Ascending aorta (tissue), 2 donors: ENCODE results near the gene ASZ1. TPM values are rescaled to one million over a fixed set of nuclear protein-coding genes. Genes with fewer than 3 reads are reported as not detected.
"Not testable (repeated sequence)": the region's sequence is repeated elsewhere in the genome, so short reads cannot be mapped to it uniquely, and the experiment has no call there.

Experiments
- DNase-seq, 2 donors: peaks; one replicate each; pipeline ENCODE4 v3.0.0-alpha.2; 2019; ENCODE audit warnings: low spot score in 2 of 2
- H3K27ac ChIP-seq, 2 donors: fragments of 200-600 bp; sonication (generic); one replicate each; pipeline ENCODE4 v1.5.1; 2016 to 2017; ENCODE audit warnings: mild to moderate bottlenecking in 1 of 2
- H3K27me3 ChIP-seq: fragments of 200-600 bp; sonication (generic); one replicate; pipeline ENCODE4 v1.5.1; 2017
- H3K36me3 ChIP-seq, 2 donors: fragments of 200-600 bp; sonication (generic); one replicate each; pipeline ENCODE4 v1.5.1; 2016
- H3K4me1 ChIP-seq, 2 donors: fragments of 200-600 bp; sonication (generic); one replicate each; pipeline ENCODE4 v1.5.1; 2016 to 2017; ENCODE audit warnings: mild to moderate bottlenecking in 1 of 2
- H3K4me3 ChIP-seq, 2 donors: fragments of 200-600 bp; sonication (generic); one replicate each; pipeline ENCODE4 v1.5.1; 2016 to 2017; ENCODE audit warnings: mild to moderate bottlenecking in 1 of 2
- H3K9me3 ChIP-seq, 2 donors: fragments of 200-600 bp; sonication (generic); one replicate each; pipeline ENCODE4 v1.5.1; 2016
- intact Hi-C: fragments of 100-400 bp; cut with DNase I; formaldehyde crosslinking; loops from one replicate; pipeline ENCODE4 v1.15.1; 2023
- total RNA-seq: library from RNA; depleted of rRNA; stranded (reverse); fragments of >200 nt; gene quantifications from one replicate; pipeline ENCODE4 v1.1.0, GENCODE V29; 2016
- TF ChIP-seq, protein P1 (sequence below), 3 experiments: fragments of 200-600 bp in 2 of 3; fragments of 450-650 bp in 1 of 3; sonication (generic) in 2 of 3; IDR thresholded peaks; one replicate each; pipeline ENCODE4 v1.5.1; 2016 to 2019; ENCODE audit warnings: antibody characterized with exemption in 3 of 3, mild to moderate bottlenecking in 1 of 3, moderate library complexity in 1 of 3

ASZ1 gene, protein sequence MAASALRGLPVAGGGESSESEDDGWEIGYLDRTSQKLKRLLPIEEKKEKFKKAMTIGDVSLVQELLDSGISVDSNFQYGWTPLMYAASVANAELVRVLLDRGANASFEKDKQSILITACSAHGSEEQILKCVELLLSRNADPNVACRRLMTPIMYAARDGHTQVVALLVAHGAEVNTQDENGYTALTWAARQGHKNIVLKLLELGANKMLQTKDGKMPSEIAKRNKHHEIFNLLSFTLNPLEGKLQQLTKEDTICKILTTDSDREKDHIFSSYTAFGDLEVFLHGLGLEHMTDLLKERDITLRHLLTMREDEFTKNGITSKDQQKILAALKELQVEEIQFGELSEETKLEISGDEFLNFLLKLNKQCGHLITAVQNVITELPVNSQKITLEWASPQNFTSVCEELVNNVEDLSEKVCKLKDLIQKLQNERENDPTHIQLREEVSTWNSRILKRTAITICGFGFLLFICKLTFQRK
- total RNA-seq = not detected

DNA sequence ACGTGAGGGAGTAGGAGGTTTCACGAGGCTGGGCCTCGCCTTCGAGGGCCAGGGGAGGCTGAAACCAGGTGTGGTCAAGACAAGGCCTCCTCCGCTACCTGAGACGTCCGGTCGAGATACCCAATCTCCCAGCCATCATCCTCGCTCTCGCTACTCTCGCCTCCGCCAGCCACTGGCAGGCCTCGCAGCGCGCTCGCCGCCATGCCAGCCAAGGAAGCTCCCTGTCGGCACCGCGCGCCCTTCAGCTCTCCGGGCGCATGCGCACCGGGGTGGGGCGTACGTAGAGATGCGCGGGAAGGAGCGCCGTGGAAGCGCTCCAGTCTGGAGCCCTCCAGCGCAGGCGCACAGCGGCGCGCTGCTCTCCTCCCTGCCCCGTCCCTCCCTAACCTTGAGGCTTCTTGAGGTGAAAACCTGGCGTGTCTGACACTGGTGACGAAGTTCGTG, at the start of gene ASZ1:
TSS of gene ASZ1 (minus strand) at position 236 of the 444 bp plus-strand sequence. CDS start at position 203, 33 bp downstream.
- H3K27me3 ChIP-seq = no peaks in the 10 kb centered on the region
- H3K4me1 ChIP-seq = no peaks in the 10 kb centered on the region
- TF ChIP-seq, protein P1, sequence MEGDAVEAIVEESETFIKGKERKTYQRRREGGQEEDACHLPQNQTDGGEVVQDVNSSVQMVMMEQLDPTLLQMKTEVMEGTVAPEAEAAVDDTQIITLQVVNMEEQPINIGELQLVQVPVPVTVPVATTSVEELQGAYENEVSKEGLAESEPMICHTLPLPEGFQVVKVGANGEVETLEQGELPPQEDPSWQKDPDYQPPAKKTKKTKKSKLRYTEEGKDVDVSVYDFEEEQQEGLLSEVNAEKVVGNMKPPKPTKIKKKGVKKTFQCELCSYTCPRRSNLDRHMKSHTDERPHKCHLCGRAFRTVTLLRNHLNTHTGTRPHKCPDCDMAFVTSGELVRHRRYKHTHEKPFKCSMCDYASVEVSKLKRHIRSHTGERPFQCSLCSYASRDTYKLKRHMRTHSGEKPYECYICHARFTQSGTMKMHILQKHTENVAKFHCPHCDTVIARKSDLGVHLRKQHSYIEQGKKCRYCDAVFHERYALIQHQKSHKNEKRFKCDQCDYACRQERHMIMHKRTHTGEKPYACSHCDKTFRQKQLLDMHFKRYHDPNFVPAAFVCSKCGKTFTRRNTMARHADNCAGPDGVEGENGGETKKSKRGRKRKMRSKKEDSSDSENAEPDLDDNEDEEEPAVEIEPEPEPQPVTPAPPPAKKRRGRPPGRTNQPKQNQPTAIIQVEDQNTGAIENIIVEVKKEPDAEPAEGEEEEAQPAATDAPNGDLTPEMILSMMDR (IDR thresholded peaks at IDR 0.05) = no peak
- H3K27ac ChIP-seq = no peak within 1 kb of the TSS
- intact Hi-C loops = no loop called here
- H3K9me3 ChIP-seq = no peaks in the 10 kb centered on the region
- no peaks in the 10 kb centered on the region for H3K36me3 ChIP-seq
- no peak within 1 kb of the TSS for H3K4me3 ChIP-seq
- DNase-seq = no peak

DNA sequence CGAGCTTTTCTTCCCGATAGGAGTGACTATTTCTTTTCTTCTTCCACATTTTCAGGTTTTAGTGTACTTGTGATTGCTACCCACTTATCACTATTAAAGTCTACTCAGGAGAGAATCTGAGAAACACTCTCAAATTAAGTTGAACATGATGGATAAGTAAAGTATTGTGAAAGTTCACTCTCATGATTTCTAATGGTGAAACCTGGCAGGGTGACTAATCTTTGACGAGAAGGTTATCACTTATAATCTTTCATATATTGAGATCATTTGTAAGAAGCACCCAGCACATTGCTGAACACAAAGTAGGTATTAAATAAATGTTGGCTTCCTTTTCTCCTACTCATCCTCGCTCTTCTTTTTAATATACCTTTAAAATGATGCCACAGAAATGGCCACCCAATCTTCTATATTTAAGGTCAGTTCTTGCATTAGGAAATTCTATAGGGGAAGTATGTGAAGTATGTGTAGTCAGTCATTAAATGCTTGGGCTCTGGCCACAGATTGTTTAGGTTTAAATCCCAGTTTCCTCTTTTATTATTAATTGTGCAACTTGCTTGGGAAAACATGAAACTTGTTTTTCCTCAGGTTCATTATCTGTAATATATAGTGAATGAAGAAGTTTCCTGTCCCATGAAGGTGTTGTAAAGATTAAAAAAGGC, 49.4 kb upstream of the ASZ1 start:
- no peaks in the 10 kb centered on the region for H3K36me3 ChIP-seq
- no peaks in the 10 kb centered on the region for H3K4me1 ChIP-seq
- intact Hi-C loops = no loop called here
- DNase-seq = no peak
- H3K9me3 ChIP-seq = no peaks in the 10 kb centered on the region
- H3K27me3 ChIP-seq = no peaks in the 10 kb centered on the region
- no peak overlapping the region for H3K27ac ChIP-seq
- no peak overlapping the region for H3K4me3 ChIP-seq
- TF ChIP-seq, protein P1 (IDR thresholded peaks at IDR 0.05) = no peak

DNA sequence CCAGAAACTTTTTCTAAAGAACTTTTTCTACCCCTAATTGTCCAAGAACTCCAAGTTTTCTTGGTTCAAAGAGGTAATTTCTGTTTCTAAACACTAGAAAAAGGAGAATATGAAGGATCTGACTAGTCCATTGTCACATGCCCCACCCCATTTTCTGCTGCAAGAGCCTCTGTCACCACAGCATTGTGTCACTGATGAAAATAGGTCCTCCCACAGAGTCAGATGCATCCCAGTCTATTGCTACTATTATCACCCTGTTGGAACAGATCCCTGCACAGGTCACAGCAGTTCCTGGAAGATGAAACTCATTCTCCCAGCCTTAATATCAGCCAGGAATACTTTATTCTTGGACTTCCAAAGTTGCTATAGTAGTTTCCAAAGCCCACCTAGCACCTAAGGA, 45.0 kb upstream of the ASZ1 start:
- DNase-seq = no peak
- Histone ChIP-seq H3K36me3 (no peaks in the 10 kb centered on the region), H3K9me3 (no peaks in the 10 kb centered on the region), H3K27me3 (no peaks in the 10 kb centered on the region), H3K27ac (no peak overlapping the region), H3K4me3 (no peak overlapping the region), H3K4me1 (no peaks in the 10 kb centered on the region)
- intact Hi-C loops = no loop called here
- TF ChIP-seq, protein P1 (IDR thresholded peaks at IDR 0.05) = no peak

DNA sequence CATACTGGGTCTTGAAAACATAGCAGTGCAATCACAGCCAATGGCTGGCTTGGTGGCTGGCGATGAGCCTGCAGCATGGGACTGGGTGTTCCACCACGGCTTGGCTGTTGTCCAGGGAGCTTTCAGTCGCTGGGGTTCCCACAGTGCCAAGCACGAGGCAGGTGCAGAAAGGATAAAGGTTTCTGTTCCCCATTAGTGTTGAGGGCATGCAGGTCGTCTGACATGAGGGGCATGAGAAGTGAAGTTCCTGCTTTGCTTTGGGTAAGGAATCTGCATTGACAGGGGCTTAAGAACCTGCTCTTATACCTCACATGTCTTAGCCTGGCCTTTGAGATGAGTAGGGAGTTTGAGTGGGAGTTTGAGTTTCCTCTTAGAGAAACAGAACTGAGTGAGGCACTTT, 43.5 kb upstream of the ASZ1 start:
- DNase-seq = no peak
- intact Hi-C loops = no loop called here

DNA sequence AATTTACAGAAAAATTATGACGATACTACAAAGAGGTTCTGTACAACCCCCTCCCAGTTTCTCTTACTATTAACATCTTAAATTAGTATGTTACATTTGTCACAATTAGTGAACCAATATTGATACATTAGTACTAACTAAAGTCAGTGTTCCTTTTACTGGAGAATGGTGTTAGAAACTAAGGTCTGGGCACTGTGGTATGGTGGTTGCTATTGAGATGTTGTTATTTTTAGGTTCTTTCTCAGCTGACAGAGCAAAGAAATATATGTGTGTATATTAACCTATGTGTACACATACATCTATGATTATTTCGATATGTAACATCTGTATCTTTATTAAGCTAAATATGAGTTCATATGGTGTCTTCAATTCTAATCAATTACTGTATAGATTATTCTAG, 40.9 kb upstream of the ASZ1 start:
- Histone ChIP-seq H3K36me3 (no peaks in the 10 kb centered on the region), H3K4me1 (no peaks in the 10 kb centered on the region), H3K4me3 (no peak overlapping the region), H3K27ac (no peak overlapping the region), H3K9me3 (no peaks in the 10 kb centered on the region), H3K27me3 (no peaks in the 10 kb centered on the region)
- intact Hi-C loops = no loop called here
- DNase-seq = no peak
- TF ChIP-seq, protein P1 (IDR thresholded peaks at IDR 0.05) = no peak

More for the DNA sequence above, 43.5 kb upstream of the ASZ1 start:
- Histone ChIP-seq H3K4me1 (no peaks in the 10 kb centered on the region), H3K27ac (no peak overlapping the region), H3K4me3 (no peak overlapping the region), H3K9me3 (no peaks in the 10 kb centered on the region), H3K36me3 (no peaks in the 10 kb centered on the region), H3K27me3 (no peaks in the 10 kb centered on the region)
- TF ChIP-seq, protein P1 (IDR thresholded peaks at IDR 0.05) = no peak

DNA sequence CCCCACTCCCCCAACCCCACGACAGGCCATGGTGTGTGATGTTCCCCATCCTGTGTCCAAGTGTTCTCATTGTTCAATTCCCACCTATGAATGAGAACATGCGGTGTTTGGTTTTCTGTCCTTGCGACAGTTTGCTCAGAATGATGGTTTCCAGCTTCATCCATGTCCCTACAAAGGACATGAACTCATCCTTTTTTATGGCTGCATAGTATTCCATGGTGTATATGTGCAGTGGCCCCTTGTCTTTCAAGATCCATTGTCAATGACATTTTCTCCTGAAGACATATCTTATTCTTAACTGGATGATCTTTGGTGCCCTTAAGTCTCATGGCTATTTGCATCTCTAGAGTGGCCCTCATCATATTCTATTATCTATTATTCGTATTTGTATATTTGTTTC, 33.5 kb upstream of the ASZ1 start:
- intact Hi-C loops = loop anchor here (2.0 kb wide), 1 partner anchor 256 kb away; no protein-coding TSS in a partner anchor
- H3K9me3 ChIP-seq, H3K4me3 ChIP-seq, H3K27me3 ChIP-seq, H3K36me3 ChIP-seq, H3K27ac ChIP-seq, DNase-seq, H3K4me1 ChIP-seq: not testable (repeated sequence)
